Stomach (tissue), 4 donors: ENCODE data around the gene PCNT.

ENCODE experiments used
- EP300 ChIP-seq: sonication (generic); formaldehyde crosslinking; IDR thresholded peaks from one replicate; pipeline ENCODE4 v1.6.1; 2017; ENCODE audit warnings: antibody characterized with exemption
- POLR2A ChIP-seq, 4 donors: fragments of 450-650 bp; IDR thresholded peaks; one replicate each; pipeline ENCODE4 v1.6.1; 2016; ENCODE audit warnings: antibody characterized with exemption in 4 of 4, control low read depth in 2 of 4, mild to moderate bottlenecking in 1 of 4, moderate library complexity in 1 of 4
- POLR2AphosphoS5 ChIP-seq, 3 donors: sonication (generic); formaldehyde crosslinking; IDR thresholded peaks; one replicate each; pipeline ENCODE4 v1.6.1; 2016; ENCODE audit warnings: antibody characterized with exemption in 3 of 3
- TF ChIP-seq, protein P1 (sequence below), 7 experiments: fragments of 450-650 bp in 4 of 7; fragments of 200-600 bp in 3 of 7; sonication (generic) in 3 of 7; IDR thresholded peaks; one replicate each; pipeline ENCODE4 v1.5.1; 2016 to 2019; ENCODE audit warnings: antibody characterized with exemption in 7 of 7, control low read depth in 2 of 7, mild to moderate bottlenecking in 1 of 7

DNA sequence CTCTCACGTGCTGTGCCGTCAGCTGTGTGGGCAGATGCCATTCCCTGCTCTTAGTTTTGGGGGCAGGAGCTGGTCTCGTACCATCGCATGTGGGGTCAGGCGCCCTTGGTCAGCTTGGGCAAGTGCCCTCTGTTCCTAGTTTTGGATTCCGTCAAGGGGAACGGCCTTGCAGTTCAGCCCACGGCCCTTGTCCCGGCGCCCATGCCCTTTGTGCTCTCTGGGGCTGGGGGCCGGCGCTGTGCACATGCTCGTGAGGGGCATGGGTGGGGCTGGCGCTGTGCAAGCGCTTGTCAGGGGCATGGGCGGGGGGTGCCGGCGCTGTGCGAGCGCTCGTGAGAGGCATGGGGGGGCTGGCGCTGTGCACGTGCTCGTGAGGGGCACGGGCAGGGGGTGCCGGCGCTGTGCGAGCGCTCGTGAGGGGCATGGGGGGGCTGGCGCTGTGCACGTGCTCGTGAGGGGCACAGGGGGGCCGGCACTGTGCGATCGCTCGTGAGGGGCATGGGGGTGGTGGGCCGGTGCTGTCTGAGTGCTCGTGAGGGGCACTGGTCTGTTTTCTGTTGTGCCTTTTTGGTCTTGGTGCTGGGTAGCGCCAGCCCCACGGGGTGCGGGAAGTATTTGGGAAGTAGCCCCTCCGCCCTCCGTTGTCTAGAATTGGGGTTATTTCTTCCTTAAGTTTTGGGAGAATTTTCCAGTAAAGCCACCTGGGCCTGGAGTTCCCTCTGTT lies 105.2 kb downstream of the PCNT start:
- TF ChIP-seq, protein P1, sequence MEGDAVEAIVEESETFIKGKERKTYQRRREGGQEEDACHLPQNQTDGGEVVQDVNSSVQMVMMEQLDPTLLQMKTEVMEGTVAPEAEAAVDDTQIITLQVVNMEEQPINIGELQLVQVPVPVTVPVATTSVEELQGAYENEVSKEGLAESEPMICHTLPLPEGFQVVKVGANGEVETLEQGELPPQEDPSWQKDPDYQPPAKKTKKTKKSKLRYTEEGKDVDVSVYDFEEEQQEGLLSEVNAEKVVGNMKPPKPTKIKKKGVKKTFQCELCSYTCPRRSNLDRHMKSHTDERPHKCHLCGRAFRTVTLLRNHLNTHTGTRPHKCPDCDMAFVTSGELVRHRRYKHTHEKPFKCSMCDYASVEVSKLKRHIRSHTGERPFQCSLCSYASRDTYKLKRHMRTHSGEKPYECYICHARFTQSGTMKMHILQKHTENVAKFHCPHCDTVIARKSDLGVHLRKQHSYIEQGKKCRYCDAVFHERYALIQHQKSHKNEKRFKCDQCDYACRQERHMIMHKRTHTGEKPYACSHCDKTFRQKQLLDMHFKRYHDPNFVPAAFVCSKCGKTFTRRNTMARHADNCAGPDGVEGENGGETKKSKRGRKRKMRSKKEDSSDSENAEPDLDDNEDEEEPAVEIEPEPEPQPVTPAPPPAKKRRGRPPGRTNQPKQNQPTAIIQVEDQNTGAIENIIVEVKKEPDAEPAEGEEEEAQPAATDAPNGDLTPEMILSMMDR (IDR thresholded peaks at IDR 0.05): no peak
- no peak for TF ChIP-seq POLR2A (IDR thresholded peaks at IDR 0.05)
- no peak for TF ChIP-seq POLR2AphosphoS5 (IDR thresholded peaks at IDR 0.05)
- TF ChIP-seq EP300: no peak
